ENCODE measurements around the gene MYL5.

- TF ChIP-seq, protein P1, sequence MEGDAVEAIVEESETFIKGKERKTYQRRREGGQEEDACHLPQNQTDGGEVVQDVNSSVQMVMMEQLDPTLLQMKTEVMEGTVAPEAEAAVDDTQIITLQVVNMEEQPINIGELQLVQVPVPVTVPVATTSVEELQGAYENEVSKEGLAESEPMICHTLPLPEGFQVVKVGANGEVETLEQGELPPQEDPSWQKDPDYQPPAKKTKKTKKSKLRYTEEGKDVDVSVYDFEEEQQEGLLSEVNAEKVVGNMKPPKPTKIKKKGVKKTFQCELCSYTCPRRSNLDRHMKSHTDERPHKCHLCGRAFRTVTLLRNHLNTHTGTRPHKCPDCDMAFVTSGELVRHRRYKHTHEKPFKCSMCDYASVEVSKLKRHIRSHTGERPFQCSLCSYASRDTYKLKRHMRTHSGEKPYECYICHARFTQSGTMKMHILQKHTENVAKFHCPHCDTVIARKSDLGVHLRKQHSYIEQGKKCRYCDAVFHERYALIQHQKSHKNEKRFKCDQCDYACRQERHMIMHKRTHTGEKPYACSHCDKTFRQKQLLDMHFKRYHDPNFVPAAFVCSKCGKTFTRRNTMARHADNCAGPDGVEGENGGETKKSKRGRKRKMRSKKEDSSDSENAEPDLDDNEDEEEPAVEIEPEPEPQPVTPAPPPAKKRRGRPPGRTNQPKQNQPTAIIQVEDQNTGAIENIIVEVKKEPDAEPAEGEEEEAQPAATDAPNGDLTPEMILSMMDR (IDR thresholded peaks at IDR 0.05), result no peak
- no peak for TF ChIP-seq POLR2AphosphoS5 (IDR thresholded peaks at IDR 0.05)
- TF ChIP-seq POLR2A (IDR thresholded peaks at IDR 0.05), result no peak
- TF ChIP-seq EP300 (IDR thresholded peaks at IDR 0.05), result no peak
Observed at GRCh38 chr4:685679-686412, 11.5 kb downstream of the MYL5 start.
